CD4-positive, alpha-beta T cell treated with Interleukin-15 for 4 hours (primary cell): ENCODE measurements around the gene RARRES2.
"Not testable (repeated sequence)": the region's sequence is repeated elsewhere in the genome, so short reads cannot be mapped to it uniquely, and the experiment has no call there.

ENCODE experiments used
- DNase-seq: peaks from one replicate; pipeline ENCODE4 v3.0.0-alpha.2; 2020; ENCODE audit warnings: low spot score

RARRES2 gene

GRCh38 chr7:150317748-150318444, 23.5 kb downstream of the RARRES2 start:
- no peak for DNase-seq

GRCh38 chr7:150316987-150317386, 24.4 kb downstream of the RARRES2 start:
- not testable (repeated sequence) for DNase-seq

GRCh38 chr7:150314639-150315239, 26.7 kb downstream of the RARRES2 start:
- DNase-seq = no peak

- DNase-seq = no peak
Observed at GRCh38 chr7:150313870-150314269, 27.6 kb downstream of the RARRES2 start.

GRCh38 chr7:150313367-150313809, 28.0 kb downstream of the RARRES2 start:
- no peak for DNase-seq

- not testable (repeated sequence) for DNase-seq
Observed at GRCh38 chr7:150312649-150313366, 28.6 kb downstream of the RARRES2 start.

GRCh38 chr7:150311711-150312110, 29.7 kb downstream of the RARRES2 start:
- no peak for DNase-seq

- DNase-seq = no peak
Observed at GRCh38 chr7:150311146-150311545, 30.3 kb downstream of the RARRES2 start.

- no peak for DNase-seq
Observed at GRCh38 chr7:150308575-150308974, 32.9 kb downstream of the RARRES2 start.

GRCh38 chr7:150307904-150308303, 33.5 kb downstream of the RARRES2 start:
- no peak for DNase-seq

- DNase-seq = no peak
Observed at GRCh38 chr7:150307129-150307528, 34.3 kb downstream of the RARRES2 start.

GRCh38 chr7:150306377-150306776, 35.1 kb downstream of the RARRES2 start:
- not testable (repeated sequence) for DNase-seq

- DNase-seq = not testable (repeated sequence)
Observed at GRCh38 chr7:150305903-150306284, 35.5 kb downstream of the RARRES2 start.

- DNase-seq = not testable (repeated sequence)
Observed at GRCh38 chr7:150305259-150305902, 36.0 kb downstream of the RARRES2 start.

GRCh38 chr7:150304499-150305258, 36.8 kb downstream of the RARRES2 start:
- DNase-seq = not testable (repeated sequence)

GRCh38 chr7:150302908-150303310, 38.5 kb downstream of the RARRES2 start:
- not testable (repeated sequence) for DNase-seq

GRCh38 chr7:150297978-150298377, 43.5 kb downstream of the RARRES2 start:
- DNase-seq = not testable (repeated sequence)

GRCh38 chr7:150296802-150297201, 44.6 kb downstream of the RARRES2 start:
- not testable (repeated sequence) for DNase-seq

- not testable (repeated sequence) for DNase-seq
Observed at GRCh38 chr7:150295614-150296013, 45.8 kb downstream of the RARRES2 start.

- DNase-seq = not testable (repeated sequence)
Observed at GRCh38 chr7:150295027-150295426, 46.4 kb downstream of the RARRES2 start.

- not testable (repeated sequence) for DNase-seq
Observed at GRCh38 chr7:150290317-150290716, 51.1 kb downstream of the RARRES2 start.

GRCh38 chr7:150288816-150289215, 52.6 kb downstream of the RARRES2 start:
- DNase-seq = not testable (repeated sequence)
